ENCODE results near the gene AACS.

Gene AACS

GRCh38 chr12:125171267-125171666, 106.0 kb downstream of the AACS start:
- Histone ChIP-seq H3K9ac (ENCODE audit: low read length) (no peak overlapping the region), H3F3A (ENCODE audit: insufficient read depth, low read length) (no peaks in the 10 kb centered on the region), H4K20me1 (ENCODE audit: insufficient read depth, low read length) (no peaks in the 10 kb centered on the region), H3K4me3 (ENCODE audit: low read length) (no peak overlapping the region), H3K4me1 (ENCODE audit: low read length) (no peaks in the 10 kb centered on the region), H3K27me3 (replicated peaks; ENCODE audit: insufficient read depth, low read length) (no peaks in the 10 kb centered on the region), H3K27ac (ENCODE audit: low read length) (no peak overlapping the region), H3K79me2 (ENCODE audit: low read length) (no peaks in the 10 kb centered on the region), H3K9me2 (replicated peaks; ENCODE audit: insufficient read depth, low read length) (no peaks in the 10 kb centered on the region), H2AFZ (ENCODE audit: low read length) (no peak overlapping the region), H3K9me3 (replicated peaks; ENCODE audit: insufficient read depth, low read length) (no peaks in the 10 kb centered on the region), H3K36me3 (replicated peaks; ENCODE audit: insufficient read depth, low read length) (no peaks in the 10 kb centered on the region), H3K4me2 (ENCODE audit: low read depth, low read length) (no peak overlapping the region)
- no peak for DNase-seq
- no peak for TF ChIP-seq EZH2 (optimal IDR thresholded peaks at IDR 0.05; ENCODE audit: low read depth, low read length)
- TF ChIP-seq CTCF (IDR thresholded peaks at IDR 0.05; ENCODE audit: low read length) = no peak
- TF ChIP-seq EZH2phosphoT487 (IDR thresholded peaks at IDR 0.05; ENCODE audit: low read length) = no peak

- Histone ChIP-seq H3K9ac (ENCODE audit: low read length) (no peak overlapping the region), H3K27ac (ENCODE audit: low read length) (no peak overlapping the region), H3K4me1 (ENCODE audit: low read length) (no peaks in the 10 kb centered on the region), H3K9me3 (replicated peaks; ENCODE audit: insufficient read depth, low read length) (no peaks in the 10 kb centered on the region), H4K20me1 (ENCODE audit: insufficient read depth, low read length) (no peaks in the 10 kb centered on the region), H3K36me3 (replicated peaks; ENCODE audit: insufficient read depth, low read length) (no peaks in the 10 kb centered on the region), H3K9me2 (replicated peaks; ENCODE audit: insufficient read depth, low read length) (no peaks in the 10 kb centered on the region), H2AFZ (ENCODE audit: low read length) (no peak overlapping the region), H3F3A (ENCODE audit: insufficient read depth, low read length) (no peaks in the 10 kb centered on the region), H3K27me3 (replicated peaks; ENCODE audit: insufficient read depth, low read length) (no peaks in the 10 kb centered on the region), H3K79me2 (ENCODE audit: low read length) (no peaks in the 10 kb centered on the region), H3K4me3 (ENCODE audit: low read length) (no peak overlapping the region), H3K4me2 (ENCODE audit: low read depth, low read length) (no peak overlapping the region)
- no peak for TF ChIP-seq CTCF (IDR thresholded peaks at IDR 0.05; ENCODE audit: low read length)
- TF ChIP-seq EZH2 (optimal IDR thresholded peaks at IDR 0.05; ENCODE audit: low read depth, low read length) = no peak
- TF ChIP-seq EZH2phosphoT487 (IDR thresholded peaks at IDR 0.05; ENCODE audit: low read length) = no peak
- no peak for DNase-seq
These were observed 107.1 kb downstream of the AACS start for GRCh38 chr12:125172231-125172850.

- Histone ChIP-seq H4K20me1 (ENCODE audit: insufficient read depth, low read length) (no peaks in the 10 kb centered on the region), H3K9me2 (replicated peaks; ENCODE audit: insufficient read depth, low read length) (no peaks in the 10 kb centered on the region), H3K9ac (ENCODE audit: low read length) (no peak overlapping the region), H3K4me1 (ENCODE audit: low read length) (no peaks in the 10 kb centered on the region), H3K9me3 (replicated peaks; ENCODE audit: insufficient read depth, low read length) (no peaks in the 10 kb centered on the region), H3K4me3 (ENCODE audit: low read length) (no peak overlapping the region), H3K27me3 (replicated peaks; ENCODE audit: insufficient read depth, low read length) (no peaks in the 10 kb centered on the region), H2AFZ (ENCODE audit: low read length) (no peak overlapping the region), H3K36me3 (replicated peaks; ENCODE audit: insufficient read depth, low read length) (no peaks in the 10 kb centered on the region), H3F3A (ENCODE audit: insufficient read depth, low read length) (no peaks in the 10 kb centered on the region), H3K27ac (ENCODE audit: low read length) (no peak overlapping the region), H3K79me2 (ENCODE audit: low read length) (no peaks in the 10 kb centered on the region), H3K4me2 (ENCODE audit: low read depth, low read length) (no peak overlapping the region)
- no peak for DNase-seq
- TF ChIP-seq CTCF (IDR thresholded peaks at IDR 0.05; ENCODE audit: low read length) = no peak
- TF ChIP-seq EZH2 (optimal IDR thresholded peaks at IDR 0.05; ENCODE audit: low read depth, low read length) = no peak
- no peak for TF ChIP-seq EZH2phosphoT487 (IDR thresholded peaks at IDR 0.05; ENCODE audit: low read length)
These were observed 110.3 kb downstream of the AACS start for GRCh38 chr12:125175576-125175975.

Measured in MM.1S (cell line).